NT2/D1 (cell line): ENCODE measurements around the gene INHBB.
"Not testable (repeated sequence)": the region's sequence is repeated elsewhere in the genome, so short reads cannot be mapped to it uniquely, and the experiment has no call there.

Experiments used
- SUZ12 ChIP-seq: IDR thresholded peaks from 2 replicates; pipeline ENCODE4 v1.6.1; 2011; ENCODE audit not compliant: insufficient read length, insufficient read depth; ENCODE audit errors: extremely low read depth
- YY1 ChIP-seq: IDR thresholded peaks from 2 replicates; pipeline ENCODE4 v1.6.1; 2011; ENCODE audit not compliant: insufficient read length, insufficient read depth
- ZNF274 ChIP-seq: IDR thresholded peaks from 2 replicates; pipeline ENCODE4 v1.6.1; 2011; ENCODE audit warnings: mild to moderate bottlenecking, low read depth, low read length

DNA sequence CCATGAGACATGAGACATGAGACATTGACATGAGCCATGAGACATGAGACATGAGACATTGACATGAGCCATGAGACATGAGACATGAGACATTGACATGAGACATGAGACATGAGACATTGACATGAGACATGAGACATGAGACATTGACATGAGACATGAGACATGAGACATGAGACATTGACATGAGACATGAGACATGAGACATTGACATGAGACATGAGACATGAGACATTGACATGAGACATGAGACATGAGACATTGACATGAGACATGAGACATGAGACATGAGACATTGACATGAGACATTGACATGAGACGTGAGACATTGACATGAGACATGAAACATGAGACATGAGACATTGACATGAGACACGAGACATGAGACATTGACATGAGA is 45.4 kb downstream of the INHBB start:
- TF ChIP-seq ZNF274, SUZ12, YY1: not testable (repeated sequence)
